Tibial nerve (tissue), 4 donors: ENCODE measurements around the gene XYLT1.

Source experiments
- EP300 ChIP-seq, 2 donors: sonication (generic); formaldehyde crosslinking; IDR thresholded peaks; one replicate each; pipeline ENCODE4 v1.6.1; 2017; ENCODE audit warnings: antibody characterized with exemption in 2 of 2, mild to moderate bottlenecking in 1 of 2
- TF ChIP-seq, protein P1 (sequence below), 5 experiments: fragments of 200-600 bp in 3 of 5; fragments of 450-650 bp in 2 of 5; sonication (generic) in 3 of 5; IDR thresholded peaks; one replicate each; pipeline ENCODE4 v1.5.1; 2016 to 2019; ENCODE audit warnings: antibody characterized with exemption in 5 of 5, mild to moderate bottlenecking in 3 of 5, moderate library complexity in 2 of 5

DNA sequence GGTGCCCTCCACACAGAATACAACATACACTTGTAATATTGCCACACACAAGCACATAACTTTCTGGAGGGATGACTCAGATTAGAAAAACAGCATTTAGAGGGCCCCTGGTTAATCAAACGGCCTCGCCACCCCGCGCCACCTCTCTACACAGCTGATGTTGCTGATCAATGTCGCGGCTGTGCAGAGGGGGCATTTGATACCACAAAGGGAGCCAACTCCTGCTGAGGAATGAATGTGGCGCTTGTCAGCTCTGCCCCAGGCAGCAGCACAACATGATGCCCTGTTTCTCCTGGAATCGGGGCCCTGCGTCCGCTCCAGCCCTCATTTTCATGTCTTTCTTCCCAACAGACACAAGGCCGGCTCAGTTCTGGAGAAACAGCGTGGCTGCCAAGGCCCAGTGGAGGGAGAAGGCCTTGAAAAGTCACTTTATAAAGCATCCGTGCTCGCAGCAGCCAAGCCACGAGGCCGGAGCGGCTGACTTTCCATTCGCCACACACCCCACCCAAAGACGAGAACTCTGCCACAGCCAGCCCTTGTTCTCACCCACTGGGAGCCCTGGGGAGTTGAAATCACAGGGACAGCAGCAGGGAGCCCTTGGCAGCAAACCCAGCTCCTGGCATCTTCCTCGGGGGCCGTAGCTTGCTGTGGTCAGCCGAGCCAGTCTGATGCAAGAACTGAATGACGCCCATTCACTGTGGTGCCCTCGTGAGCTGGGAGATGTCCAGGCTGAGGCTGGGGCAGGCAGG, 65.6 kb downstream of the XYLT1 start:
- TF ChIP-seq, protein P1, sequence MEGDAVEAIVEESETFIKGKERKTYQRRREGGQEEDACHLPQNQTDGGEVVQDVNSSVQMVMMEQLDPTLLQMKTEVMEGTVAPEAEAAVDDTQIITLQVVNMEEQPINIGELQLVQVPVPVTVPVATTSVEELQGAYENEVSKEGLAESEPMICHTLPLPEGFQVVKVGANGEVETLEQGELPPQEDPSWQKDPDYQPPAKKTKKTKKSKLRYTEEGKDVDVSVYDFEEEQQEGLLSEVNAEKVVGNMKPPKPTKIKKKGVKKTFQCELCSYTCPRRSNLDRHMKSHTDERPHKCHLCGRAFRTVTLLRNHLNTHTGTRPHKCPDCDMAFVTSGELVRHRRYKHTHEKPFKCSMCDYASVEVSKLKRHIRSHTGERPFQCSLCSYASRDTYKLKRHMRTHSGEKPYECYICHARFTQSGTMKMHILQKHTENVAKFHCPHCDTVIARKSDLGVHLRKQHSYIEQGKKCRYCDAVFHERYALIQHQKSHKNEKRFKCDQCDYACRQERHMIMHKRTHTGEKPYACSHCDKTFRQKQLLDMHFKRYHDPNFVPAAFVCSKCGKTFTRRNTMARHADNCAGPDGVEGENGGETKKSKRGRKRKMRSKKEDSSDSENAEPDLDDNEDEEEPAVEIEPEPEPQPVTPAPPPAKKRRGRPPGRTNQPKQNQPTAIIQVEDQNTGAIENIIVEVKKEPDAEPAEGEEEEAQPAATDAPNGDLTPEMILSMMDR (IDR thresholded peaks at IDR 0.05): peak in 1 of 5 experiments; percentile 14
- peak; percentile 72 to 95 for TF ChIP-seq EP300 (IDR thresholded peaks at IDR 0.05)
